Measurements from ENCODE around the gene PTPRK. TPM values are rescaled to one million over a fixed set of nuclear protein-coding genes. Genes with fewer than 3 reads are reported as not detected.

Gene PTPRK
- total RNA-seq, 2 experiments from 2014 or later = 2.8 to 5.0 TPM

- ATAC-seq (ENCODE audit: low read depth) = no peak
- no peak overlapping the region for H3K27ac Mint-ChIP-seq
- no peaks in the 10 kb centered on the region for H3K36me3 Mint-ChIP-seq
- H3K4me1 Mint-ChIP-seq = no peaks in the 10 kb centered on the region
- no peak overlapping the region for H3K4me3 Mint-ChIP-seq
- DNase-seq = no peak
- POLR2A ChIA-PET = no interaction called here
- H3K27me3 Mint-ChIP-seq = no peaks in the 10 kb centered on the region
- H3K9me3 Mint-ChIP-seq = no peaks in the 10 kb centered on the region
Measured at GRCh38 chr6:128427139-128427538, 93.3 kb downstream of the PTPRK start.

- ATAC-seq (ENCODE audit: low read depth) = no peak
- no peak overlapping the region for H3K27ac Mint-ChIP-seq
Measured at GRCh38 chr6:128425856-128426255, 94.5 kb downstream of the PTPRK start.

DNA sequence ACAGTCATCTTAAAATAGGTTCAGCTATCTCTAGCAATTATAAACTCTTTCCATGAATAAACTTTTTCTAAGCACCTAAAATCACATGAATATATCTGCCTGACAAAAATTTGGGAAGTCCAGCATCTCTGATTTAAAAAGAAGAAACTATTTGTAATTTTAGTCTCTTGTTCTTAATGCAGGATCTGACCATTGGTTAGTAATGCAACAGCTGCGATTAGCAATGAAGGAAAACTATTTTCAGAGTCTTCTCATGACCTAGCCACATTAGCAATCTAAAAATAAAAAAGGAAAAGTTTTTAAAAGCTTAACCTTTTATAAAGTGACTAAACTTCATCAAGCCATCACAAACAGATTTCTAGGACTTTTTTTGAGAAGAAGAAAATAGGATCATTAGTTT, 97.5 kb downstream of the PTPRK start:
- POLR2A ChIA-PET = no interaction called here
- Mint-ChIP-seq H3K4me3 (no peak overlapping the region), H3K36me3 (no peaks in the 10 kb centered on the region), H3K9me3 (peaks cover 2% of the 10 kb centered on the region), H3K27ac (no peak overlapping the region), H3K27me3 (no peaks in the 10 kb centered on the region), H3K4me1 (no peaks in the 10 kb centered on the region)
- DNase-seq = no peak
- no peak for ATAC-seq (ENCODE audit: low read depth)

More at GRCh38 chr6:128425856-128426255, 94.5 kb downstream of the PTPRK start:
- H3K27me3 Mint-ChIP-seq = no peaks in the 10 kb centered on the region
- H3K4me1 Mint-ChIP-seq = no peaks in the 10 kb centered on the region
- no peaks in the 10 kb centered on the region for H3K36me3 Mint-ChIP-seq
- no peak for DNase-seq
- H3K4me3 Mint-ChIP-seq = no peak overlapping the region
- H3K9me3 Mint-ChIP-seq = no peaks in the 10 kb centered on the region
- POLR2A ChIA-PET = no interaction called here

DNA sequence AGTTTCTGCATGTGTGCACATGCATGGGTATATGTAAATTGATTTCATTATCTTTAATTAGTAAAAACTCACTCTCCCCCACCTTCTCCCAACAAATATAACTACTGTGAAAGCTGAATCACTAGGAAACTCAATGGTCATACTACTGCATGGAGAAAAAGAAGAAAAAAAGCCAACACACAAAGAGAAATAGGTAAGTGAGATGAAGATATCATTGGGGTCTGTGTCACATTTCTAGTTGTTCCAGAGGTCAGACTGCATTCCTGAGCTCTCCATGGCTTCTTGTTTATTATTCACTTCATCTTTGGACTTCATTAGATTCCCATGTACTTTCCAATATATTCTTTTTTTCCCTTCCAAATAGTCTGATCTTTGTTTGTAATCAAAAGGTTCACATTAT, 98.2 kb downstream of the PTPRK start:
- Mint-ChIP-seq H3K9me3 (peaks cover 3% of the 10 kb centered on the region), H3K4me3 (no peak overlapping the region), H3K4me1 (no peaks in the 10 kb centered on the region), H3K27ac (no peak overlapping the region), H3K36me3 (no peaks in the 10 kb centered on the region), H3K27me3 (no peaks in the 10 kb centered on the region)
- POLR2A ChIA-PET = no interaction called here
- no peak for ATAC-seq (ENCODE audit: low read depth)
- no peak for DNase-seq

GRCh38 chr6:128421788-128422187, 98.6 kb downstream of the PTPRK start:
- Mint-ChIP-seq H3K36me3 (no peaks in the 10 kb centered on the region), H3K4me3 (no peak overlapping the region), H3K9me3 (peaks cover 3% of the 10 kb centered on the region), H3K27me3 (no peaks in the 10 kb centered on the region), H3K4me1 (no peaks in the 10 kb centered on the region), H3K27ac (no peak overlapping the region)
- DNase-seq = no peak
- ATAC-seq (ENCODE audit: low read depth) = no peak
- POLR2A ChIA-PET = no interaction called here

GRCh38 chr6:128417698-128418097, 102.7 kb downstream of the PTPRK start:
- no peaks in the 10 kb centered on the region for H3K27me3 Mint-ChIP-seq
- no peak overlapping the region for H3K4me3 Mint-ChIP-seq
- no peaks in the 10 kb centered on the region for H3K36me3 Mint-ChIP-seq
- POLR2A ChIA-PET = no interaction called here
- no peaks in the 10 kb centered on the region for H3K4me1 Mint-ChIP-seq
- ATAC-seq (ENCODE audit: low read depth) = no peak
- H3K9me3 Mint-ChIP-seq = peaks cover 3% of the 10 kb centered on the region
- no peak for DNase-seq
- no peak overlapping the region for H3K27ac Mint-ChIP-seq

DNA sequence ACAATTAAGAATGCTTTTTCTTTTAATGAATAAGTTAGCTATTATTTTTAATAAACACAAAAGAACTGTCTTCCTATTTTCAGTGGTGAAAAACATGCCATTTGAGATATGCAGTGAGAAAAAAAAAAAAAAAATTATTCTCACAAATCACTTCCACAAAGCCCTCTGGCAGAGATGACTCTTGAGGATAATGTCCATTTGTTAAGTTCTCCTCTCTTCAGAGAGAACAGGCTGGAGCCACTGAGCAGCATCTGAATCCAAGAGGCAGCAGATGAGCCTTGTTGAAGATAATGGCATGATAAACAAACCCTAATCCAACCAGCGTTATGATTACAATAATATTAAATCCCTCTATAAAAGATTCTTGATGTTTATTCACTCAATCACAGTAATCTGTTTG, 105.0 kb downstream of the PTPRK start:
- no peak overlapping the region for H3K4me3 Mint-ChIP-seq
- H3K9me3 Mint-ChIP-seq = peaks cover 3% of the 10 kb centered on the region
- DNase-seq (no peak), ATAC-seq (ENCODE audit: low read depth) (no peak)
- H3K4me1 Mint-ChIP-seq = no peaks in the 10 kb centered on the region
- no peaks in the 10 kb centered on the region for H3K36me3 Mint-ChIP-seq
- H3K27me3 Mint-ChIP-seq = no peaks in the 10 kb centered on the region
- POLR2A ChIA-PET = no interaction called here
- no peak overlapping the region for H3K27ac Mint-ChIP-seq

- Mint-ChIP-seq H3K4me1 (no peaks in the 10 kb centered on the region), H3K9me3 (peaks cover 3% of the 10 kb centered on the region), H3K27ac (no peak overlapping the region), H3K4me3 (no peak overlapping the region), H3K27me3 (no peaks in the 10 kb centered on the region), H3K36me3 (no peaks in the 10 kb centered on the region)
- ATAC-seq (ENCODE audit: low read depth) (no peak), DNase-seq (no peak)
- POLR2A ChIA-PET = no interaction called here
Measured at GRCh38 chr6:128414943-128415342, 105.5 kb downstream of the PTPRK start.

GRCh38 chr6:128413291-128413690, 107.1 kb downstream of the PTPRK start:
- Mint-ChIP-seq H3K27me3 (no peaks in the 10 kb centered on the region), H3K4me1 (no peaks in the 10 kb centered on the region), H3K4me3 (no peak overlapping the region), H3K36me3 (no peaks in the 10 kb centered on the region), H3K9me3 (peaks cover 1% of the 10 kb centered on the region), H3K27ac (no peak overlapping the region)
- POLR2A ChIA-PET = no interaction called here
- ATAC-seq (ENCODE audit: low read depth) (no peak), DNase-seq (no peak)

GRCh38 chr6:128412680-128413079, 107.7 kb downstream of the PTPRK start:
- H3K27me3 Mint-ChIP-seq = no peaks in the 10 kb centered on the region
- DNase-seq (no peak), ATAC-seq (ENCODE audit: low read depth) (no peak)
- H3K27ac Mint-ChIP-seq = no peak overlapping the region
- H3K36me3 Mint-ChIP-seq = no peaks in the 10 kb centered on the region
- H3K9me3 Mint-ChIP-seq = peaks cover under 1% of the 10 kb centered on the region
- H3K4me3 Mint-ChIP-seq = no peak overlapping the region
- POLR2A ChIA-PET = no interaction called here
- no peaks in the 10 kb centered on the region for H3K4me1 Mint-ChIP-seq

DNA sequence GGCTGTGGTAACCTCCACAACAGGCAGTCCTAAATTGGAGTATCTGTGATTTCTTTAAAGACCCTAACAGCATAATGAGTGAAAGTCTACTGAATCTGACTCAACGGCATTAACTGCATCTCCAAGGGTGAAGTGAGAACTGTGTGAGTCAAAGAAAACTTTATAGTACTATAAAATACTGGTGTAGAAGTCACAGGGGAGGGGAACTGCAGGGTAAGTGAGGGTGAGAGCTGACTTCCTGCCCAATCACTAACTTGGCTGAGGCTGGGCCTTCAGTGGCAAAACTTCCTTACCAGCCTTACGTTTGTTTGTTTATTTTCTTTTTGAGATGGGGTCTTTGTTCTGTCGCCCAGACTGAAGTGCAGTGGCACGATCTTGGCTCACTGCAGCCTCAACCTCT, 109.8 kb downstream of the PTPRK start:
- POLR2A ChIA-PET = no interaction called here
- Mint-ChIP-seq H3K27ac (no peak overlapping the region), H3K4me3 (no peak overlapping the region), H3K27me3 (no peaks in the 10 kb centered on the region), H3K36me3 (no peaks in the 10 kb centered on the region), H3K9me3 (no peaks in the 10 kb centered on the region), H3K4me1 (no peaks in the 10 kb centered on the region)
- DNase-seq (no peak), ATAC-seq (ENCODE audit: low read depth) (no peak)

DNA sequence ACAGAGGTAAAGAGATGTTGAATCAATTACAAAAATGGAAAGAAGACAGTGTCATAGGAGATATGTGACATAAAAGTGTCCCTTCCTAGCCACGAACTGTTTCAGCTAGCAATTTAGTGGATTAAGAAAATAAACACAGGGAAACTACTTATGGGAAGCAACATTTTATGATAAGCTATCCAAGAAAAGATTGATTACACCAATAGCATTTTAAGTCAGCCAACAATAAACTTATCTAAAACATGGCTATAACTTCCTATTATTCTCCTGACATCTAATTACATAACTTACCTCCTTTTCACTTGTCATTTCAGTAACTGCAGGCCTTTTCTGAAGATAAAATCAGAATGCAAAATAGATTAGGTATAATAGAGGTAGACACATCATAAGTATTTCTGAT, 111.4 kb downstream of the PTPRK start:
- no peak overlapping the region for H3K4me3 Mint-ChIP-seq
- DNase-seq (no peak), ATAC-seq (ENCODE audit: low read depth) (no peak)
- H3K36me3 Mint-ChIP-seq = no peaks in the 10 kb centered on the region
- H3K9me3 Mint-ChIP-seq = no peaks in the 10 kb centered on the region
- POLR2A ChIA-PET = no interaction called here
- H3K27me3 Mint-ChIP-seq = no peaks in the 10 kb centered on the region
- H3K4me1 Mint-ChIP-seq = no peaks in the 10 kb centered on the region
- H3K27ac Mint-ChIP-seq = no peak overlapping the region

- Mint-ChIP-seq H3K27ac (no peak overlapping the region), H3K4me3 (no peak overlapping the region), H3K9me3 (no peaks in the 10 kb centered on the region), H3K36me3 (no peaks in the 10 kb centered on the region), H3K27me3 (no peaks in the 10 kb centered on the region), H3K4me1 (no peaks in the 10 kb centered on the region)
- no peak for DNase-seq
- no peak for ATAC-seq (ENCODE audit: low read depth)
- POLR2A ChIA-PET = no interaction called here
Measured at GRCh38 chr6:128406453-128406852, 113.9 kb downstream of the PTPRK start.

GRCh38 chr6:128403618-128404444, 116.6 kb downstream of the PTPRK start:
- DNase-seq = no peak
- no peak for ATAC-seq (ENCODE audit: low read depth)

More at GRCh38 chr6:128403618-128404444, 116.6 kb downstream of the PTPRK start:
- H3K4me1 Mint-ChIP-seq = no peaks in the 10 kb centered on the region
- H3K27ac Mint-ChIP-seq = no peak overlapping the region
- H3K27me3 Mint-ChIP-seq = no peaks in the 10 kb centered on the region
- no peaks in the 10 kb centered on the region for H3K36me3 Mint-ChIP-seq
- no peak overlapping the region for H3K4me3 Mint-ChIP-seq
- no peaks in the 10 kb centered on the region for H3K9me3 Mint-ChIP-seq
- POLR2A ChIA-PET = no interaction called here
